RWPE2 (cell line): ENCODE measurements around the gene FAM217B.
A peak's percentile ranks its signal among the peaks of the same experiment; 100 is the strongest.

Experiments used
- ATAC-seq: fragments of 200-7000 bp; cut with Tn5 transposase; 3 replicates; pipeline ENCODE4 v1.9.1; 2021; ENCODE audit warnings: low read depth
- DNase-seq: peaks from one replicate; pipeline ENCODE4 v3.0.0-alpha.2; 2020; ENCODE audit warnings: low spot score
- H3K27ac ChIP-seq: fragments of 450-650 bp; 2 replicates; pipeline ENCODE4 v1.5.1; 2017; ENCODE audit warnings: mild to moderate bottlenecking; ENCODE audit not compliant: poor library complexity, severe bottlenecking
- H3K27me3 ChIP-seq: fragments of 250-450 bp; sonication (Bioruptor Pico); 2 replicates; pipeline ENCODE4 v1.5.1; 2021; ENCODE audit warnings: mild to moderate bottlenecking, moderate library complexity; ENCODE audit not compliant: insufficient read depth, poor library complexity, severe bottlenecking
- H3K36me3 ChIP-seq: fragments of 250-450 bp; sonication (Bioruptor Pico); 2 replicates; pipeline ENCODE4 v1.5.1; 2020; ENCODE audit warnings: low read depth, mild to moderate bottlenecking, moderate library complexity
- H3K4me1 ChIP-seq: fragments of 250-450 bp; sonication (Bioruptor Pico); 2 replicates; pipeline ENCODE4 v1.5.1; 2021; ENCODE audit warnings: mild to moderate bottlenecking, moderate library complexity; ENCODE audit not compliant: insufficient read depth, poor library complexity, severe bottlenecking
- H3K4me3 ChIP-seq: fragments of 250-450 bp; sonication (Bioruptor Pico); 2 replicates; pipeline ENCODE4 v1.5.1; 2021; ENCODE audit warnings: mild to moderate bottlenecking, moderate library complexity; ENCODE audit not compliant: severe bottlenecking
- H3K9me3 ChIP-seq: fragments of 250-450 bp; sonication (Bioruptor Pico); 2 replicates; pipeline ENCODE4 v1.5.1; 2021; ENCODE audit warnings: mild to moderate bottlenecking, moderate library complexity; ENCODE audit not compliant: severe bottlenecking
- CTCF ChIP-seq: fragments of 450-650 bp; IDR thresholded peaks from one replicate; pipeline ENCODE4 v1.5.1; 2017; ENCODE audit warnings: mild to moderate bottlenecking, moderate library complexity; ENCODE audit not compliant: poor library complexity, severe bottlenecking

The FAM217B gene

DNA sequence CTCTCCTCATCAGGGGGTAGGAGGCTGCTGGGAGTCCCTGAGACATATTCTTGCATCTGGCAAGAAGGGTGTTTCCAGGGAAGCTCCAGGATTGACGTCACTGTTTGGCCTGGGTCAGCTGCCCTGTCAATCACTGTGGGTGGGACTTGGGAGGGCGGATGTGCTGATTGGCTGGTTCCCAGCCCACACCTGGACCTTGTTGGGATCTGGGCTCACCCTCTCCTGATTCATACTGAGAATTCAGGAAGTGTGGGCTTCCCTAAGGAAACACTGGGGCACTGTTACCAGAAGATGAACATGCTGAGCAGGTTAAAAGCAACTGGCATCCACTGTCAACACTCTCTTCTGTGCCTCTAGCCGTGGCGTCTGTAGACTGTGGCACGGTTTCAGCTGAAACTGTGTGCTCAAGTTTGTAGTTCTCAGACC lies 54.5 kb downstream of the FAM217B start:
- peak; percentile 99 for DNase-seq
- H3K4me3 ChIP-seq = no peak overlapping the region

DNA sequence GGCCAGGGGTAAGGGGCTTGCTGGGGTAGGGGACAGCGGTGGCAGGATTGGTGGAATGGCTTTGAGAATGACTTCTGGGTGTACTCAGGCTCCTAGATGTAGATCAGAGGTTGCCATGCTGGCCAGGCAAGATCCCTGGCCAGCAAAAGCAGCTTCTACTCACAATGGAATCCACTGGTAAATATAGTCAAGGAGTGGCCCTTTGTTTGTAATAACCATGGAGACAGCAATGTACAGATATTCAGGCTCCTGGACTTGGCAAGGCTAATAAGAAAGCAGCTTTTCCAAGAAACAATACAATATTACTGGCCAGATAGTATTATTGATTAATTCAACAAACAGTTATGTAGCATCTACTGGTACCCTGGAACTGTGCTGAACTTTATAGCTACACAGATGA lies 55.9 kb downstream of the FAM217B start:
- no peaks in the 10 kb centered on the region for H3K36me3 ChIP-seq
- DNase-seq (no peak), ATAC-seq (no peak)
- no peak overlapping the region for H3K27ac ChIP-seq
- peaks cover 12% of the 10 kb centered on the region for H3K4me1 ChIP-seq
- no peak for TF ChIP-seq CTCF
- no peak overlapping the region for H3K4me3 ChIP-seq
- H3K27me3 ChIP-seq = no peaks in the 10 kb centered on the region
- H3K9me3 ChIP-seq = no peaks in the 10 kb centered on the region

More for the DNA sequence above, 54.5 kb downstream of the FAM217B start:
- Histone ChIP-seq H3K27ac (peak overlapping the region; percentile 55), H3K27me3 (no peaks in the 10 kb centered on the region), H3K4me1 (peaks cover 12% of the 10 kb centered on the region), H3K36me3 (no peaks in the 10 kb centered on the region), H3K9me3 (no peaks in the 10 kb centered on the region)
- peak; percentile 9 for TF ChIP-seq CTCF
- ATAC-seq = peak; percentile 99

GRCh38 chr20:59997896-59998295 lies 57.7 kb downstream of the FAM217B start:
- no peak for DNase-seq
- TF ChIP-seq CTCF = no peak
- Histone ChIP-seq H3K4me3 (no peak overlapping the region), H3K27ac (no peak overlapping the region), H3K9me3 (no peaks in the 10 kb centered on the region), H3K4me1 (peaks cover 12% of the 10 kb centered on the region), H3K36me3 (no peaks in the 10 kb centered on the region), H3K27me3 (no peaks in the 10 kb centered on the region)
- no peak for ATAC-seq
